ENCODE data around the gene CD4.
"Not testable (repeated sequence)": the region's sequence is repeated elsewhere in the genome, so short reads cannot be mapped to it uniquely, and the experiment has no call there.

Gene CD4

DNA sequence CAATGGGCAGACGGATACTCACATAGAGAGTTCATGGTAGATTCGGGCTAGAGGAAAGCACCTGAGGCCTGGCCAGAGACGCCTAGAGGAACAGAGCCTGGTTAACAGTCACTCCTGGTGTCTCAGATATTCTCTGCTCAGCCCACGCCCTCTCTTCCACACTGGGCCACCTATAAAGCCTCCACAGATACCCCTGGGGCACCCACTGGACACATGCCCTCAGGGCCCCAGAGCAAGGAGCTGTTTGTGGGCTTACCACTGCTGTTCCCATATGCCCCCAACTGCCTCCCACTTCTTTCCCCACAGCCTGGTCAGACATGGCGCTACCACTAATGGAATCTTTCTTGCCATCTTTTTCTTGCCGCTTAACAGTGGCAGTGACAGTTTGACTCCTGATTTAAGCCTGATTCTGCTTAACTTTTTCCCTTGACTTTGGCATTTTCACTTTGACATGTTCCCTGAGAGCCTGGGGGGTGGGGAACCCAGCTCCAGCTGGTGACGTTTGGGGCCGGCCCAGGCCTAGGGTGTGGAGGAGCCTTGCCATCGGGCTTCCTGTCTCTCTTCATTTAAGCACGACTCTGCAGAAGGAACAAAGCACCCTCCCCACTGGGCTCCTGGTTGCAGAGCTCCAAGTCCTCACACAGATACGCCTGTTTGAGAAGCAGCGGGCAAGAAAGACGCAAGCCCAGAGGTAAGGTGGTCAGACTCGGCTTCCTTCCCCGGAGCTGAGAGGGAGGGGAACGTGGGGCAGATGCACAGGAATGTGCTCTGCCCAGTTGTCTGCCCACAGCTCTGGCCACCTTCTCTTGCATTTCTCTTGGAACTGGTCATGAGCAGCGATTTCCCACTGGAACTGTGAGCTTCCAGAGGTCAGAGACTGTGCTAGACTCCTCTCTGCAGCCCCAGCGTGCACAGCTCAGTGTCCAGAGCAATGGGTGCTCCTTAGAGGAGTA is at the start of gene CD4:
Gene CD4 (plus strand): TSS at position 557 of the 953 bp plus-strand sequence. CDS start 10,611 bp downstream, outside the sequence.
- peak; percentile 76 for DNase-seq

DNA sequence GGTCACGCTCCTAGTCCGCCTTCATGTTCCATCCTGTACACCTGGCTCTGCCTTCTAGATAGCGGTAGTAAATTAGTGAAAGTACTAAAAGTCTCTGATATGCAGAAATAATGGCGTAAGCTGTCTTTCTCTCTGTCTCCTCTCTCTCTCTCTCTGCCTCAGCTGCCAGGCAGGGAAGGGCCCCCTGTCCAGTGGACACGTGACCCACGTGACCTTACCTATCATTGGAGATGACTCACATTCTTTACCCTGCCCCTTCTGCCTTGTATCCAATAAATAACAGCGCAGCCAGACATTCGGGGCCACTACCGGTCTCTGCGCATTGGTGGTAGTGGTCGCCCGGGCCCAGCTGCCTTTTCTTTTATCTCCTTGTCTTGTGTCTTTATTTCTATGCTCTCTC is 47.2 kb upstream of the CD4 start:
- DNase-seq, result not testable (repeated sequence)

DNA sequence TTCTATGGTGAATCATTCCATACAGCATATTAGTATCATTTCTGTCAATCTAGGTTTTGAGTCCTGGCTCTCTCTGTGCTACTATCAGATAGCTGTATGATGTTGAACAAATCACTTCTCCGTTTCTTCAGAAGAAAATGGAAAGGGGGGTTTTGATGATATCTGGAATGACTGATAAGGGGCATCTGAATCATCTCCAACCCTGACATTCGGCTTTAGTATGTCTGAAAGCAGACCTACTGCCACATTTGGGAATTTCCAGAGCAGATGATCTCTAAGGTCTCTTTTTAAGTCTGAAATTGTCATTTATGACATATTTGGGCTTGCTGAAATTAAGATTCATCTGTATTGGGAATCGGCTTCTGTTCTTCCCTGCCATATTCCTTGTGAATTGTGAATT is 46.5 kb upstream of the CD4 start:
- DNase-seq, result no peak

DNA sequence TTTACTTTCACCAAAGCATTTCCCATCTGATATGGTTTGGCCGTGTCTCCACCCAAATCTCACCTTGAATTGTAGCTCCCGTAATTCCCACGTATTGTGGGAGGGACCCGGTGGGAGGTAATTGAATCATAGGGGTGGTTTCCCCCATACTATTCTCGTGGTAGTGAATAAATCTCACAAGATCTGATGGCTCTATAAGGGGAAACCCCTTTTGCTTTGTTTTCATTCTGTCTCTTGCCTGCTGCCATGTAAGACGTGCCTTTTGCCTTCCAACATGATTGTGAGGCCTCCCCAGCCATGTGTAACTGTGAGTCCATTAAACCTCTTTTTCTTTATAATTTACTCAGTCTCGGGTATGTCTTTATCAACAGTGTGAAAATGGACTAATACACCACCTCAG is 46.0 kb upstream of the CD4 start:
- DNase-seq, result not testable (repeated sequence)

DNA sequence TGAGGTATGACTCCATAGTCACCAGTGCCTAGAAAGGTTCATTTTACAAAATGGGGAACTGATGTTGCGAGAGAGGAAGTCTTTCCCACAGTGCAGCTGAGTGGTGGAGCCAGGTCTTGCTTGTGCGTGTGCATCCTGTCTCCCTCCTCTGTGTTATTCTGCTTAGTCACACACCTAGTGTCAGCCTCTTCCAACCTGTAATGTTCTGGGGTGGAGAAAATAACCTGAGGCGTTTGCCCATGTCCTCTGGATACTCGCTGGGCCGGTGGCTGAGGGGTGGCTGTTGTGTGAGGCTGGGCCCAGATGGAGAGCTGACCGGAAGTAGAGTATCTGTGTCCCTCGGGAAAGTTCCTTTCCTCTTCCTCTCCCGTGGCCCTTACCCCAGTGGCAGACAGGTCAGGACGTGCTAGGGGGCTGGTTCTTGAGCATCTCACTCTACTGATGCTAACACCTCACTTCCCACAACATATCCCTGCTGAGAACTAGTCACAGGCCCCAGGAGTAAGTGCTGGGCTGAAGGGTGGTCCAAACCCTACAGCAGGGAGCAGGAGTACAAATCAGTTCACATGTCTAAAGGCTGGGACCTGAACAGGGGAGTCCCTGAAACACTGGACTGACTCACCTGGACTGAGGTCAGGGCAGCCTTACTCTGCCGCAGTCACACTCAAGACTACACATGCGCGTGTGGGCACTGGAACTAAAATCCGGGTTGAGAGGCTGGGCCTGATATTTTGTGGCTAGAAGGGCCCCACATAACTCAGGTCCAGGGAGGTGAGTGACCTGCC is 43.4 kb upstream of the CD4 start:
- DNase-seq, result peak in 1 of 2 donors; percentile 68

DNA sequence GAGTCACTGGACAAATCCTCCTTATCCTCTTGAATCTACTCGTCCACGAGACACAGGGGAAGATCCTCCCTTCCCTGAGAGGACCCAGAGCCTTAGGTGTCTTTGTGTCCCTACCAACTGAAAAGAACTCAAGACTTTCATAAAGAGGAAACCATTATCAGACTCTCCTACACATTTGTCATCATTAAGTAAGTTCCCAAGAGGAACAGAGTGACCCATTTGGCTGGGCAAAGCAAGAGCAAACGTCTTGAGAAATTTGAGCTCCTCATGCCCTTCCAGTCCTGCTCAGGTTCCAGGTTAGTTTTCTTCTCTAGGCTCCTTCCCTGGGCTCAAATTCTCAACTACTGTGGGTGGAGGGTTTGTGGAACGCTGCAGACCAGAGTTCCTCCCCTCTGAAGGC is 42.1 kb upstream of the CD4 start:
- DNase-seq, result no peak

DNA sequence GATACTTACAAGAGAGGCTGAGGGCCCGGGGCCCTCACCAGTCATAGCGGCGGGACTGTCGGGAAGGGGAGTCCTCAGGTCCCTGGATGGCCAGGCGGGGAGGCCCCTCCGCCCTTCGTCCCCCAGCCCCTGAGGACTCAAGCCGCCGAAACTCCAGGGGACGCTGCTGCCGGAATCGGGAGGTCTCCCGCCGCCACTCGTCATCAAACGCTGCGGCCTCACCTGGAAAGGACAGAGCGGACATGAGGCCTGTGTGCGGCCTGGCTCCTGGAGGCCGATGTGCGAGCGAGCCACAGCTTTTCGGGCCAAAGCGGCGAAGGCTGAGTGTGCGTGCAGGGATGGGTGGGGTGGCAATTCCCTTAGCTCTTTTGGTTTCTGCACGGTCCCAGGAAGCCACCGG is 40.6 kb upstream of the CD4 start:
- DNase-seq, result no peak

DNA sequence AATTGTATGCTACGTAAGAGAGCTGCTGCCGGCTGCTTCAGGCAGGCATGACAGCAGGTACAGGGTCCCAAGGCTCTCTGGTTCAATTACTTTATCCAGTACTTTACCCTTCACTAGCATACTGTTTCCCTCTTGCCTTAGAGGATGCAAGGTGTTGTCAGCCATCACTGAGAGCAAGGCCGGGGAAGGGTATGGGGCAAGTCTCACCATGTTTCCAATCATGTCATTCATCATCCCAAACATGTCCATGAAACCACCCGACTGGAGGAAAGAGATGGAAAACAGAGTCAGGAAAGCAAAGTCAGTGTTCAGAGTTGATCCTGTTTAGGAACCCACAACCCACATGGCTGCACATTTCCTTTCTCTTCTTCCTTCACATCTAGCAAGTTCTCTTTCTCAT is 38.8 kb upstream of the CD4 start:
- no peak for DNase-seq

DNA sequence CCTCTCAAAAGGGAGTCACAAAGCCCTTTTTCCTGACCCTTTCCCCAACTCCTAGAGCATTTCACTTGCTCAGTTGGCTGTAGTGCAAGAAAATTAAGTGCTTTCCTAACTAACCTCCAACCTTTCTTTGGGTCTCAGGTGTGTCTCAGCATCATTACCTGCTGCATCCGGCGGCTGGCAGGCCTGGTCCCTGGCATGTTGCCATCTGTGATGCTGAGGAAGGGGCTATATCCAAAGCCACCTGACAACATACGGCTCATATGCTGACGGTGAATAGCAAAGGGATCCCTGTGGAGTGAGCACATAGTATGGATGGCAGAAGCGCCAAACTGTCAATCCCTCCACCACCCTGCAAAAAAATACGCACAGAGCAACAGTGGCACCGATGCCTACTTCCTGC is 37.6 kb upstream of the CD4 start:
- DNase-seq, result no peak

DNA sequence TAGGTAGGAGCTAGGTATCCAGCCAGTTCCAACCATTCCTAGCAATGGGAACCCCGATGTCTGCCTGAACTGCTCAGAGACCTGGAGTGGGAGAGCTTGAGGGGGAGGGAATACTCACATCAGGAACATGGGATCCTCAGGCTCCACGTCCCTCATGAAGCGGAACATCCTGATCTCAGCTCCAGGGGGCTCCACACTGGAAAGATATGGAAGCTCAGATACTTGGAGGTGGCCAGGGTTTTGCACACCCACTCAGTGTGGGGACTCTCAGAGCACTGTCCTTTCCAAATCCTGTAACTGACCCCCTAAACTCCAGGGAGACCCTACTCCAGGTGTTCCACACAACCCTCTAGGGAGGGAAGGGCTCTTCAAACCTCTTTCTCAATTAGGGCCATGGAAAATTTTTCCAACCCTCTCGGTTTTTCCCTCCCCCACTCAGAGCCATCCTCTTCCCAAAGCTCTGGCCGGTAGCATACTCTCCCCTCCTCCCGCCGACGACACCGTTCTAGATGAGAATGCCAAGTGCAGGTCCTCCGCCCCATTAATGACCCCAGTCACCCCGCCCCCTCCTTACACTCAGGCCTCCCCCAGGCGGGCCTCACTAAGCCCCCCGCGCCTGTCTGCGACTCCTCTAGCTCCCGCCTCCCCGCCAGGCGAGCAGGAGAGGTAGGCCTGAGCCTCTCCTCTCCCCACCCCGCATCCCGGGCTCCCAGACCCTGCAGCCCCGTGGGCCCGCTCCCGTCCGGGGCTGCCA is 37.0 kb upstream of the CD4 start:
- no peak for DNase-seq

DNA sequence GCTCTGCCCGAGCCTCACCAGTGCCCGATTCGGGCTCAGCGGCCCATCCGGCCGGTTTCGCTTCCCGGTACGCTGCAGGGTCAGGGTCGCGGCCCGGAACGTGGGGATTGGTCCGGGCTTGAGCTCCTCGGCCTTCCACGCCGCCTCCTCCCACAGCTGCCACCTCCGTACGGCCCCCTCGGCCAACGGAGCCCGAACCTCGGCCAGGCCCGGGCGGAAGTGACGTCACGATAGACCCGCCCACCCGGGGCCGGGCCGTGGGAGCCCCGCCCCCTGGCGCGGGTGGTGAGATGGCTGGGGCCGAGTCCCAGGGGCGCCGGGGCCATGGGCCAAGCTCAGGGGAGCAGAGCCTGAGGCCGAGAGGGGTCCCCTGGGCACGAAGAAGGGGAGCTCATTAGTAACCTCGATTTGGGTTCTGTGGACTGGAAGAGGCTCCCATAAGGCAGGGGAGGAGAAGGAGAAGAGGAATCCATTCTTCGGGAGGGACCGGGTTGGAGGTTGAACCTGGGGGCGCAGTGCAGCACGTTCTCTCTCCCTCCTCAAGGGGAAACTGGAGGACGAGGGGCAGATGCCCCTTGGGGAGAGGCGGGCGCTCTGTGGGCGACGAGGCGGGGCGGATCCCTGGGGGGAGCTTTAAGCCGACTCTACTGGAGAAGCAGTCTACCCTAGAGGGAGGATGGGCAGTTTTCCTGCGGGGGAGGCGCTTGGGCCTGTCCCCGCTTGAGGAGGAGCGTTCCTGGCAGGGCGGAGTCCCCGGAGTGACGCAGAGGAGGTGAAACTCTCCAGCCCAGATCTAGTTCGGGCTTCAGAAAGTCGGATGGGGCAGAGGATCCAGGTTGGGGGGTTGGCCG is 36.2 kb upstream of the CD4 start, which contains the start of gene MLF2:
Gene MLF2 (minus strand): TSS at position 221 of the 851 bp plus-strand sequence. CDS start 807 bp downstream, outside the sequence.
- DNase-seq, result peak; percentile 98

DNA sequence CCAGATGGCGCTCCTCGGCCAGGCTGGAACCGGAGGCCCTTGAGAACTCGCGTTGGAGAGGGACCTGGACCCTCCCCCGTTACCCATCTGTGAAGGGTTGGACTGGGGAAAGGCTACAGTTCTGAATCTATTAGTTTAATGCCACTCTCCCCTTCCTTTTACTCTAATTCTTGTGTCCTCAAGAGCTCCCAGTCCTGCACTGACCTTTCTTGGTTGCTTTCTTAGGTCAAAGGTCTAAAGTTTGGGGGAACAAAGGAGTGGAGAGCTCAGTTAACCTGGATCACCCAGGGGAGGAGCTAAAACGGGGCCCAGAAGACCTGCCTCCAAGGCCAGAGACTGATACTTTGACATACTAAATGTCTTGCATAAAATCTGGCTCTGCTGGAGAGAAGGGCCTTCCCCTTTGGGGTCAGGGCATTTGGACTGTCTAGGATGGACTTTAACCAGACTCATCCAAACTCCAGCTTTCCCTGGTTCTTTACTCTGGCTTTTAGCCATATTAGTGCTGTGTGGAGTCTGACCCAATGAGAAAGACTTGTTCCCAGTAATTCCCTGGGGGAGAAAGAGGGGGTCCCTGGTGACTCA is 35.5 kb upstream of the CD4 start:
- no peak for DNase-seq

DNA sequence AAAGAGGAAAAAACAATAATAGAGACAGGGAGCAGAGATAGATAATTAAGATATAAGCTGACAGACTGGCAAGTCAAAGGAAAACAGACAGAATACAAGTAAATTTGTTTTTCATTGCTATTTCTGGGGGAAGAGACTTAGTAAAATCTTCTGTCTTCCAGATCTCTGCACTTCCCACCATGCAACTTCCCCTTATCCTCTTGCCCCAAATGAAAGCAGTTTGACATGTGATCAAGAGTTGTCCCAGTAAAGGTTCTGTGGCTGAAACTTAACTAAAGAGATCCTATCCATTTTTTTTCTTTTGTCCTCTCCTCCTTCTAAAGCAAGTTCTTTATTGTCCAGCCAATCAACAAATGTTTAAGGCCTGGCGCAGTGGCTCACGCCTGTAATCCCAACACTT is 34.9 kb upstream of the CD4 start:
- DNase-seq, result no peak

DNA sequence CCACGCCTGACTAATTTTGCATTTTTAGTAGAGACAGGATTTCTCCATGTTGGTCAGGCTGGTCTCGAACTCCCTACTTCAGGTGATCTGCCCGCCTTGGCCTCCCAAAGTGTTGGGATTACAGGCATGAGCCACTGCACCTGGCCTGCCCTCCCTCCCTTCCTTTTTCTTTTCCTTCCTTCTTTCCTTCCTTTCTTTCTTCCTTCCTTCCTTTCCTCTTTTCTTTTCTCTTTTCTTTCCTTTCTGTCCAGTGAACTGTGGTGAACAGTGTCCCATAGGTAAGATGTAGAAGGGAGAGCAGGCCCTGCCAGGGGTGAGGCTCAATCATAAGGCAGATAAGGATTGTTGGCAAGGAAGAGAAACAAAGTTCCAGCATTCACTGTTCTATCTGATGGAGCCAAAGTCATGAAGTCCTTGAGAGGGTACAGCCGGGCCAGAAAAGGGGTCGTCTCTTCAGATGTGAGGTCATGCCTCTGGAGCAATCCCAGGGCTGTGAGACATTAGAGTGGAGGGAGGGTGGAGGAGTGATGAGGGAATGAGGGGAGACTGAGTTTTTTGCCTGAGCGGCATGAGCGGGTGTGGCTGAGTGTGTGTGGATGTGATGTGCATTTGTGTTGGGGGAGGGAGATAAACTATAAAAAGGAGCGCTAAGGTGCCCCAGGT is 32.2 kb upstream of the CD4 start:
- DNase-seq, result no peak

DNA sequence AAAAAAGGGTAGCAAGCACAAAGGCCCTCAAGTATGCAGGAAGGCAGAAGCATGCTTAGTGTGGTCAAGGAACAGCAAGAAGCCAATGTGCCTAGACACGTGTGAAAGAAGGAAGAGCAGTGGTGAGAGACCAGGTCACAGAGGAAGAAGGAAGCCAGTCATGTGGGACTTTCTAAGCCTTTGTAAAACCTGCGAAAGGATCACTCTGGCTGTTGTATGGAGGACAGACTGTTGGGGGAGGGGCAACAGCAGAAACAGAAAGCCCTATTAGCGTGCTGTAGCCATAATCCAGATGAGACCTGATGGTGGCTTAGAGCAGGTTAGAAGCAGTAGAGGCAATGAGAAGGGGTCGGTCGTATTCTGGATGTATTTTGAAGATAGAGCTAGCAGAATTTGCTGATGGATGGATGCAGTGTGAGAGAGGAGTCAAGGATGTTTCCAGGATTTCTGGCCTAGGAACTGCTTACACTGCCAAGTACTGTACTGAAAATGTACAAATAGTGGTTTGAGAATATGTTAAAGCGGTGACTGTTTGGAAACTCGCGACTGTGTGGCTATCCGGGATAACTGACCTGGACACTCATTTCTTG is 30.7 kb upstream of the CD4 start:
- DNase-seq, result no peak

DNA sequence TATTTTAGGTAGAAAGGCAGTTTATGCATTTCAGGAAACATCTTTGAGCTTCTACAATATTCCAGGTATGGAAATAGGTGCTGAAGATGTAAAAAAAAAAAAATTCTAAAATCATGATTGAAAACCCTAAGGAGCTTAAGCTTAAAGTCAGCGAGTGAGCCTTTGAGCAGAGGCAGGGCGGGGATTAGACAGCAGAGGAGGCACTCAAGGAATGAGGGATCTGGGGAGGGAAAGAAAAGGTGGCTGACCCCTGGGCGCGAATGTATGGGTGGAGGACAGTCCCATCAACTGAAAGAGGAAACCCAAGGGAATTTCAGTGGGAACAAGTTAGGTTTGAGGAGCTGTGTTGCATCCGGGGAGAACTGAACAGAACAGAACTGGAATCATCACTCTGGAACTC is 29.6 kb upstream of the CD4 start:
- no peak for DNase-seq

DNA sequence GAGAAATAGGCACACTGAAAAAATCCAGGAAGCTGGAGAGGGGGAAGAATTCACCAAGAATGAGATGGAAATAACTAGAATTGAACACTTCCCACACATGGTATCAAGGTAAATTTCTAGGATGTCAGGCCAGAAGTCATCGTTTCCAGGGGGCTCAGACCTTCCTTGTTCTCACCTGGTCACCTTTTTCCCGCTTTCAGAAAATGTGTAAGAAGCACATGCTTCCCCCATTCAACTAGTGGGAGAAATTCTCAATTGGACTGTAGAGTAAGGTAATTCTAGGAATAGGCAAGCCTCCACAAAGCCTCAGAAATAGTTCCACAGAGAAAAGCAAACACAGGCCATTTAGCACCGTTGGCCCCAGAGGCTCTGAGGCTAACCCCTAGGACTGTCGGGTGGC is 25.9 kb upstream of the CD4 start:
- no peak for DNase-seq

DNA sequence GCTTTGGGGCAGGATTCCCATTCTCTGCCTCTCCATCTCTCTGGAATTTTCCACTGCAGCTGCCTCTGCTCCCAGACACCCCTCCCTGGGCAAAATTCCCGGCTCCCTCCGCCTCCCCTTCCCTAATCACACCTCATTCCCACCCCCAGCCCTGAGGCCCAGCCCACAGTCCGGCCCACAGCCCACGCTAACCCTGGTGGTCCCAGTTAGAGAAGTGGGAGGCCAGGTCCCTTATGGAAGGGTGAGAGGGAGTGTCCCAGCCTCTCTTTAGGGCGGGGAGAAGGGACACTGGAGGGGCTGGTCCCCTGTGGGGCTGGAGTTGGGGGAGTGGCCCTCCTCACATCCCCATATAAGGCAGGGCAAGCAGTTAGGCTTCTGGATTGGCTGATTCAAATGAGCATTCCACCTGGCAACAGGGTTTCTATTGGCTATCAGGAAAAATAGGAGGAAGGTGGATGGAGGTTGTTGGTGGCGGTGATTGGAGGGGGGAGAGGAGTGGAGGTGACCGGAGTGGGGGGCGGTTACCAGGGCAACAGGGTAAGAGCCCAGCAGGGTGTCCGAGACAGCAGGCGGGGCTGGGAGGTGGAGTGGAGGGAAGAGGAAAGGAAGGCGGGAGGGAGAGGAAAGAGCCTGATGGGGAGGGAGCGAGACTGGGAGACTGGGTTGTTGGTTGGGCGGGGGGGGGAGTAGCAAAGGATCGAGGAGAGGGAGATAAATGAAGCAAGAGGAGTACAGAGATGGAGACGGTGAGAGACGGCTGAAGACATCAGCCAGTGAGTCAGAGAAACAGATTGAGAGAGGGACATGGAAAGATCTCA is 25.1 kb upstream of the CD4 start:
- peak; percentile 77 to 80 for DNase-seq

DNA sequence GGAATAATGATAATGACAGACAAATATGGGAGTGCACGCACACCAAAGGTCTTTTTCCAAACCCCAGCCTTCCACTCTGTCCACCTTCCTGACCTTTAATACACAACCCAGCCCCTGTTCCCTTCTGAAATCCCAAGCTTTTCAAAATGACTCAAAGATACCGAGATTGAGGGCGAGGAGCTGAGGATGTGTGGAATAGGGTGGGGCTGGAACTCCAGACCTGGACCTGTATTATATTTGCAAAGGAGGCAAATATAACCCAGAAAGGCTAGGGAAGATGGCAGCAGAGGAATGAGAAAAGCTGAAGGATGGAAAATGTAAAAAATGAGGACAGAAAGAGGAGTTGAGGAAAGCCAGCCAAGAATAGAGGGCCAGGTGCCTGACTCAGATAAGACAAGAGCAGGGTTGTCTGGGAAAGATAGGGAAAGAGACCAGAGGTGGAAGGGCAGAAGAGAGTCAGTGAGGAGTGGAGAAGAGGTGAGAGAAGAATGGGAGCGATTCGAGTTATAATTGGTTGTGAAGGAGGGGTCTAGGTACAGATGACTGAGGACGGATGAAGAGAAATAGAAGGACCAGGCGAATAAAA is 24.2 kb upstream of the CD4 start:
- DNase-seq, result no peak

Measured in CD4-positive, alpha-beta T cell treated with Interleukin-1 beta for 1 hour (primary cell).